ENCODE measurements around the gene EXD1.

The EXD1 gene

GRCh38 chr15:41180206-41180789, 50.3 kb downstream of the EXD1 start:
- Histone ChIP-seq H3K4me3 (ENCODE audit: low read length in 2 of 2) (no peak overlapping the region), H3K9me3 (replicated peaks in 1 of 2; ENCODE audit: control insufficient read depth in 2 of 2, insufficient read depth in 1 of 2, low read depth in 1 of 2, low read length in 2 of 2) (no peaks in the 10 kb centered on the region), H3K23ac (ENCODE audit: low read depth, low read length, poor library complexity) (no peak overlapping the region), H2BK120ac (ENCODE audit: low read depth, low read length) (no peak overlapping the region), H2BK5ac (ENCODE audit: low read length) (no peak overlapping the region), H3K14ac (ENCODE audit: low read length) (no peak overlapping the region), H3K18ac (ENCODE audit: low read length) (no peak overlapping the region), H2AK5ac (ENCODE audit: low read depth, low read length) (no peak overlapping the region), H3K79me1 (ENCODE audit: low read depth, low read length) (no peaks in the 10 kb centered on the region), H4K8ac (ENCODE audit: low read depth, low read length) (no peak overlapping the region), H3K4ac (ENCODE audit: low read length) (no peak overlapping the region), H3K4me2 (ENCODE audit: insufficient read depth, low read length, poor library complexity, severe bottlenecking) (no peak overlapping the region), H2BK12ac (ENCODE audit: low read length) (no peak overlapping the region), H3K9ac (ENCODE audit: low read depth, low read length, poor library complexity) (no peak overlapping the region), H3K27ac (replicated peaks; ENCODE audit: low read length) (no peak overlapping the region), H4K91ac (ENCODE audit: low read depth, low read length, poor library complexity) (no peak overlapping the region), H3K36me3 (replicated peaks in 1 of 2; ENCODE audit: control insufficient read depth in 2 of 2, insufficient read depth in 2 of 2, low read length in 2 of 2) (no peaks in the 10 kb centered on the region), H3K4me1 (ENCODE audit: control insufficient read depth in 2 of 2, insufficient read depth in 1 of 2, low read depth in 1 of 2, low read length in 2 of 2) (peaks cover 4 to 12% of the 10 kb centered on the region in 2 donors), H3K27me3 (ENCODE audit: control insufficient read depth in 3 of 3, insufficient read depth in 3 of 3, low read depth in 1 of 3, low read length in 3 of 3) (peaks cover 0 to 3% (median 0%) of the 10 kb centered on the region in 3 experiments), H2BK15ac (ENCODE audit: low read length) (no peak overlapping the region), H2AFZ (ENCODE audit: low read length) (no peak overlapping the region)
- no CpG with 5 or more reads among the region's 6 CpGs for WGBS, 2 donors (ENCODE audit: extremely low coverage in 2 of 2, insufficient read length in 2 of 2, insufficient replicate concordance in 1 of 2)
- no peak for DNase-seq (ENCODE audit: low spot score)

GRCh38 chr15:41169781-41170180, 60.8 kb downstream of the EXD1 start:
- WGBS, 2 donors (ENCODE audit: extremely low coverage in 2 of 2, insufficient read length in 2 of 2, insufficient replicate concordance in 1 of 2): no CpG with 5 or more reads among the region's 4 CpGs
- no peaks in the 10 kb centered on the region for H3K36me3 ChIP-seq (replicated peaks in 1 of 2; ENCODE audit: control insufficient read depth in 2 of 2, insufficient read depth in 2 of 2, low read length in 2 of 2)
- no peak overlapping the region for H3K4me3 ChIP-seq (ENCODE audit: low read length in 2 of 2)
- H3K4ac ChIP-seq (ENCODE audit: low read length): no peak overlapping the region
- no peak overlapping the region for H2BK5ac ChIP-seq (ENCODE audit: low read length)
- H2BK12ac ChIP-seq (ENCODE audit: low read length): no peak overlapping the region
- H3K4me2 ChIP-seq (ENCODE audit: insufficient read depth, low read length, poor library complexity, severe bottlenecking): no peak overlapping the region
- no peaks in the 10 kb centered on the region for H3K4me1 ChIP-seq (ENCODE audit: control insufficient read depth in 2 of 2, insufficient read depth in 1 of 2, low read depth in 1 of 2, low read length in 2 of 2)
- H4K91ac ChIP-seq (ENCODE audit: low read depth, low read length, poor library complexity): no peak overlapping the region
- no peak overlapping the region for H3K27ac ChIP-seq (replicated peaks; ENCODE audit: low read length)
- H3K9me3 ChIP-seq (replicated peaks in 1 of 2; ENCODE audit: control insufficient read depth in 2 of 2, insufficient read depth in 1 of 2, low read depth in 1 of 2, low read length in 2 of 2): peaks cover 0 to 2% of the 10 kb centered on the region in 2 donors
- no peaks in the 10 kb centered on the region for H3K79me1 ChIP-seq (ENCODE audit: low read depth, low read length)
- H3K9ac ChIP-seq (ENCODE audit: low read depth, low read length, poor library complexity): no peak overlapping the region
- no peak overlapping the region for H2BK15ac ChIP-seq (ENCODE audit: low read length)
- peaks cover 0 to 3% (median 0%) of the 10 kb centered on the region in 3 experiments for H3K27me3 ChIP-seq (ENCODE audit: control insufficient read depth in 3 of 3, insufficient read depth in 3 of 3, low read depth in 1 of 3, low read length in 3 of 3)
- H2AFZ ChIP-seq (ENCODE audit: low read length): no peak overlapping the region
- no peak overlapping the region for H3K14ac ChIP-seq (ENCODE audit: low read length)
- H4K8ac ChIP-seq (ENCODE audit: low read depth, low read length): no peak overlapping the region
- no peak overlapping the region for H3K18ac ChIP-seq (ENCODE audit: low read length)
- no peak overlapping the region for H3K23ac ChIP-seq (ENCODE audit: low read depth, low read length, poor library complexity)
- no peak overlapping the region for H2AK5ac ChIP-seq (ENCODE audit: low read depth, low read length)
- no peak for DNase-seq (ENCODE audit: low spot score)
- H2BK120ac ChIP-seq (ENCODE audit: low read depth, low read length): no peak overlapping the region

- DNase-seq (ENCODE audit: low spot score): no peak
- Histone ChIP-seq H3K23ac (ENCODE audit: low read depth, low read length, poor library complexity) (no peak overlapping the region), H2BK12ac (ENCODE audit: low read length) (no peak overlapping the region), H2BK15ac (ENCODE audit: low read length) (no peak overlapping the region), H3K9ac (ENCODE audit: low read depth, low read length, poor library complexity) (no peak overlapping the region), H2BK5ac (ENCODE audit: low read length) (no peak overlapping the region), H2AK5ac (ENCODE audit: low read depth, low read length) (no peak overlapping the region), H3K4me3 (ENCODE audit: low read length in 2 of 2) (no peak overlapping the region), H3K14ac (ENCODE audit: low read length) (no peak overlapping the region), H3K27ac (replicated peaks; ENCODE audit: low read length) (no peak overlapping the region), H3K79me1 (ENCODE audit: low read depth, low read length) (no peaks in the 10 kb centered on the region), H3K9me3 (replicated peaks in 1 of 2; ENCODE audit: control insufficient read depth in 2 of 2, insufficient read depth in 1 of 2, low read depth in 1 of 2, low read length in 2 of 2) (peaks cover 0 to 2% of the 10 kb centered on the region in 2 donors), H3K4me1 (ENCODE audit: control insufficient read depth in 2 of 2, insufficient read depth in 1 of 2, low read depth in 1 of 2, low read length in 2 of 2) (no peaks in the 10 kb centered on the region), H3K4ac (ENCODE audit: low read length) (no peak overlapping the region), H3K27me3 (ENCODE audit: control insufficient read depth in 3 of 3, insufficient read depth in 3 of 3, low read depth in 1 of 3, low read length in 3 of 3) (peaks cover 0 to 3% (median 0%) of the 10 kb centered on the region in 3 experiments), H3K18ac (ENCODE audit: low read length) (no peak overlapping the region), H2BK120ac (ENCODE audit: low read depth, low read length) (no peak overlapping the region), H4K8ac (ENCODE audit: low read depth, low read length) (no peak overlapping the region), H4K91ac (ENCODE audit: low read depth, low read length, poor library complexity) (no peak overlapping the region), H3K4me2 (ENCODE audit: insufficient read depth, low read length, poor library complexity, severe bottlenecking) (no peak overlapping the region), H3K36me3 (replicated peaks in 1 of 2; ENCODE audit: control insufficient read depth in 2 of 2, insufficient read depth in 2 of 2, low read length in 2 of 2) (no peaks in the 10 kb centered on the region), H2AFZ (ENCODE audit: low read length) (no peak overlapping the region)
These were observed 61.5 kb downstream of the EXD1 start for GRCh38 chr15:41169086-41169485.

GRCh38 chr15:41161736-41162135, 68.8 kb downstream of the EXD1 start:
- Histone ChIP-seq H3K9ac (ENCODE audit: low read depth, low read length, poor library complexity) (no peak overlapping the region), H3K27ac (replicated peaks; ENCODE audit: low read length) (no peak overlapping the region), H3K14ac (ENCODE audit: low read length) (no peak overlapping the region), H2BK120ac (ENCODE audit: low read depth, low read length) (no peak overlapping the region), H2AFZ (ENCODE audit: low read length) (no peak overlapping the region), H3K4me1 (ENCODE audit: control insufficient read depth in 2 of 2, insufficient read depth in 1 of 2, low read depth in 1 of 2, low read length in 2 of 2) (no peaks in the 10 kb centered on the region), H2BK5ac (ENCODE audit: low read length) (no peak overlapping the region), H3K27me3 (ENCODE audit: control insufficient read depth in 3 of 3, insufficient read depth in 3 of 3, low read depth in 1 of 3, low read length in 3 of 3) (peaks cover 0 to 3% (median 0%) of the 10 kb centered on the region in 3 experiments), H3K23ac (ENCODE audit: low read depth, low read length, poor library complexity) (no peak overlapping the region), H3K9me3 (replicated peaks in 1 of 2; ENCODE audit: control insufficient read depth in 2 of 2, insufficient read depth in 1 of 2, low read depth in 1 of 2, low read length in 2 of 2) (no peaks in the 10 kb centered on the region), H2AK5ac (ENCODE audit: low read depth, low read length) (no peak overlapping the region), H3K36me3 (replicated peaks in 1 of 2; ENCODE audit: control insufficient read depth in 2 of 2, insufficient read depth in 2 of 2, low read length in 2 of 2) (no peaks in the 10 kb centered on the region), H2BK15ac (ENCODE audit: low read length) (no peak overlapping the region), H4K91ac (ENCODE audit: low read depth, low read length, poor library complexity) (no peak overlapping the region), H2BK12ac (ENCODE audit: low read length) (no peak overlapping the region), H3K4ac (ENCODE audit: low read length) (no peak overlapping the region), H3K79me1 (ENCODE audit: low read depth, low read length) (no peaks in the 10 kb centered on the region), H3K4me2 (ENCODE audit: insufficient read depth, low read length, poor library complexity, severe bottlenecking) (no peak overlapping the region), H3K18ac (ENCODE audit: low read length) (no peak overlapping the region), H3K4me3 (ENCODE audit: low read length in 2 of 2) (no peak overlapping the region), H4K8ac (ENCODE audit: low read depth, low read length) (no peak overlapping the region)
- WGBS, 2 donors (ENCODE audit: extremely low coverage in 2 of 2, insufficient read length in 2 of 2, insufficient replicate concordance in 1 of 2): no CpG with 5 or more reads among the region's 1 CpG
- DNase-seq (ENCODE audit: low spot score): no peak

Measured in neuronal stem cell (in vitro differentiated cells).